Breast epithelium (tissue), 4 donors: ENCODE data around the gene TRMU. TPM values are rescaled to one million over a fixed set of nuclear protein-coding genes. Genes with fewer than 3 reads are reported as not detected.

ENCODE experiments used
- DNase-seq, 2 donors: peaks; one replicate each; pipeline ENCODE4 v3.0.0-alpha.2; 2019; ENCODE audit warnings: low spot score in 2 of 2
- H3K27ac ChIP-seq, 2 donors: fragments of 200-600 bp; sonication (generic) in 1 of 2; one replicate each; pipeline ENCODE4 v1.5.1; 2016 to 2019; ENCODE audit warnings: mild to moderate bottlenecking in 1 of 2
- H3K27me3 ChIP-seq, 2 donors: fragments of 200-600 bp; sonication (generic) in 1 of 2; one replicate each; pipeline versions ENCODE4 v1.5.1 to v1.6.0; 2017 to 2019; ENCODE audit warnings: control low read depth in 1 of 2, mild to moderate bottlenecking in 1 of 2
- H3K36me3 ChIP-seq: fragments of 200-600 bp; one replicate; pipeline ENCODE4 v1.5.1; 2019
- H3K4me1 ChIP-seq, 2 donors: fragments of 200-600 bp; sonication (generic); one replicate each; pipeline ENCODE4 v1.5.1; 2016 to 2019; ENCODE audit warnings: control low read depth in 1 of 2
- H3K4me3 ChIP-seq, 3 donors: fragments of 200-600 bp; sonication (generic); 1 replicate in 2 of 3; 2 replicates in 1 of 3; pipeline ENCODE4 v1.5.1; 2016 to 2019; ENCODE audit warnings: mild to moderate bottlenecking in 3 of 3, moderate library complexity in 2 of 3
- H3K9me3 ChIP-seq, 2 donors: fragments of 200-600 bp; sonication (generic) in 1 of 2; one replicate each; pipeline ENCODE4 v1.5.1; 2016 to 2019; ENCODE audit warnings: control low read depth in 1 of 2
- CTCF ChIP-seq, 3 donors: fragments of 450-650 bp; IDR thresholded peaks; one replicate each; pipeline ENCODE4 v1.5.1; 2016 to 2017; ENCODE audit warnings: antibody characterized with exemption in 3 of 3, mild to moderate bottlenecking in 3 of 3, moderate library complexity in 3 of 3
- POLR2A ChIP-seq: fragments of 450-650 bp; IDR thresholded peaks from one replicate; pipeline ENCODE4 v1.6.1; 2016; ENCODE audit warnings: antibody characterized with exemption, mild to moderate bottlenecking, moderate library complexity
- POLR2AphosphoS5 ChIP-seq, 3 donors: sonication (generic); formaldehyde crosslinking; IDR thresholded peaks; one replicate each; pipeline ENCODE4 v1.6.1; 2017; ENCODE audit warnings: antibody characterized with exemption in 3 of 3
- intact Hi-C: fragments of 100-400 bp; cut with DNase I; formaldehyde crosslinking; loops from one replicate; pipeline ENCODE4 v1.15.1; 2023; ENCODE audit warnings: low total_unique reads
- total RNA-seq, 3 donors: library from RNA; depleted of rRNA; stranded (reverse); fragments of >200 nt; gene quantifications; one replicate each; pipeline ENCODE4 v1.1.0, GENCODE V29; 2016

The TRMU gene
- total RNA-seq, 3 donors from 2014 or later = 25.4 to 40.6 (median 37.6) TPM

- DNase-seq = no peak
These were observed 38.6 kb downstream of the TRMU start for GRCh38 chr22:46373921-46374662.

GRCh38 chr22:46374663-46375474 lies 39.4 kb downstream of the TRMU start:
- intact Hi-C loops = no loop called here
- H3K27me3 ChIP-seq = no peaks in the 10 kb centered on the region

More at GRCh38 chr22:46373921-46374662, 38.6 kb downstream of the TRMU start:
- no peaks in the 10 kb centered on the region for H3K36me3 ChIP-seq
- no peaks in the 10 kb centered on the region for H3K27me3 ChIP-seq
- peak overlapping the region in 1 of 2 donors; percentile 52 for H3K27ac ChIP-seq
- H3K9me3 ChIP-seq = peaks cover 7 to 9% of the 10 kb centered on the region in 2 donors
- no peak overlapping the region for H3K4me3 ChIP-seq
- TF ChIP-seq POLR2AphosphoS5 (IDR thresholded peaks at IDR 0.05) (no peak), CTCF (IDR thresholded peaks at IDR 0.05) (no peak), POLR2A (no peak)
- no peaks in the 10 kb centered on the region for H3K4me1 ChIP-seq
- intact Hi-C loops = no loop called here

GRCh38 chr22:46376111-46376510 lies 40.6 kb downstream of the TRMU start:
- H3K9me3 ChIP-seq = peaks cover 7 to 9% of the 10 kb centered on the region in 2 donors
- no peaks in the 10 kb centered on the region for H3K36me3 ChIP-seq
- intact Hi-C loops = no loop called here
- no peak for DNase-seq
- H3K4me3 ChIP-seq = no peak overlapping the region
- no peak for TF ChIP-seq POLR2A
- no peaks in the 10 kb centered on the region for H3K27me3 ChIP-seq
- no peaks in the 10 kb centered on the region for H3K4me1 ChIP-seq
- no peak overlapping the region for H3K27ac ChIP-seq

More at GRCh38 chr22:46374663-46375474, 39.4 kb downstream of the TRMU start:
- peak; percentile 69 to 84 for DNase-seq
- Histone ChIP-seq H3K4me1 (no peaks in the 10 kb centered on the region), H3K36me3 (no peaks in the 10 kb centered on the region), H3K4me3 (no peak overlapping the region), H3K27ac (peak overlapping the region in 1 of 2 donors; percentile 52), H3K9me3 (peaks cover 7 to 9% of the 10 kb centered on the region in 2 donors)
- TF ChIP-seq CTCF (IDR thresholded peaks at IDR 0.05) (no peak), POLR2AphosphoS5 (IDR thresholded peaks at IDR 0.05) (no peak), POLR2A (no peak)

- no peak for DNase-seq
- intact Hi-C loops = no loop called here
These were observed 41.5 kb downstream of the TRMU start for GRCh38 chr22:46376908-46377524.

More at GRCh38 chr22:46376908-46377524, 41.5 kb downstream of the TRMU start:
- TF ChIP-seq POLR2A (no peak), POLR2AphosphoS5 (IDR thresholded peaks at IDR 0.05) (no peak), CTCF (IDR thresholded peaks at IDR 0.05) (no peak)
- Histone ChIP-seq H3K9me3 (peaks cover 7 to 9% of the 10 kb centered on the region in 2 donors), H3K27me3 (no peaks in the 10 kb centered on the region), H3K4me1 (no peaks in the 10 kb centered on the region), H3K36me3 (no peaks in the 10 kb centered on the region), H3K4me3 (no peak overlapping the region), H3K27ac (peak overlapping the region in 1 of 2 donors; percentile 68)
